Right lobe of liver (tissue), 6 donors: ENCODE results near the gene RDH12. TPM values are rescaled to one million over a fixed set of nuclear protein-coding genes. Genes with fewer than 3 reads are reported as not detected.

Experiments used
- ATAC-seq, 4 donors: fragments of 200-7000 bp; cut with Tn5 transposase; one replicate each; pipeline ENCODE4 v1.9.1; 2020; ENCODE audit warnings: mild to moderate bottlenecking in 4 of 4, moderate library complexity in 4 of 4
- DNase-seq, 3 donors: peaks; one replicate each; pipeline ENCODE4 v3.0.0-alpha.2; 2020
- H3K27ac ChIP-seq, 3 donors: fragments of 200-600 bp; one replicate each; pipeline ENCODE4 v1.8.0; 2022
- H3K27me3 ChIP-seq, 2 donors: fragments of 200-600 bp; one replicate each; pipeline ENCODE4 v1.8.0; 2022
- H3K36me3 ChIP-seq, 4 donors: fragments of 200-600 bp; sonication (generic) in 1 of 4; one replicate each; pipeline versions ENCODE4 v1.5.1 to v1.8.0; 2017 to 2022; ENCODE audit warnings: control low read depth in 1 of 4
- H3K4me1 ChIP-seq, 4 donors: fragments of 200-600 bp; sonication (generic) in 1 of 4; one replicate each; pipeline versions ENCODE4 v1.5.1 to v1.8.0; 2017 to 2022; ENCODE audit warnings: control low read depth in 1 of 4
- H3K4me3 ChIP-seq, 3 donors: fragments of 200-600 bp; one replicate each; pipeline ENCODE4 v1.8.0; 2022
- H3K9me3 ChIP-seq, 4 donors: fragments of 200-600 bp; sonication (generic) in 1 of 4; one replicate each; pipeline versions ENCODE4 v1.5.1 to v1.8.0; 2017 to 2022; ENCODE audit warnings: control low read depth in 1 of 4
- CTCF ChIP-seq, 4 donors: fragments of 200-600 bp in 3 of 4; fragments of 450-650 bp in 1 of 4; IDR thresholded peaks; one replicate each; pipeline versions ENCODE4 v1.5.1 to v1.8.0; 2016 to 2022; ENCODE audit warnings: antibody characterized with exemption in 4 of 4, mild to moderate bottlenecking in 2 of 4
- POLR2A ChIP-seq: fragments of 450-650 bp; IDR thresholded peaks from one replicate; pipeline ENCODE4 v1.6.1; 2017; ENCODE audit warnings: antibody characterized with exemption, mild to moderate bottlenecking
- WGBS: methylation state at CpG from one replicate; pipeline ENCODE4 v1.1.6; 2018; ENCODE audit warnings: low coverage, low lambda C conversion rate; ENCODE audit not compliant: insufficient coverage; ENCODE audit errors: missing lambda C conversion rate; 5-methylcytosine and 5-hydroxymethylcytosine counted together
- intact Hi-C, 2 donors: fragments of 100-400 bp; cut with DNase I; formaldehyde crosslinking; loops; one replicate each; pipeline versions ENCODE4 v1.11.2 to v1.14.1; 2022
- total RNA-seq, 6 experiments: library from RNA; depleted of rRNA in 2 of 6; stranded (reverse); fragments of >200 nt in 2 of 6; fragmentation: NEBNext Ultra II Directional in 3 of 6; extraction: Animal tissue kit (Norgen Biotek cat#: 25700) in 3 of 6; gene quantifications; one replicate each; pipeline versions ENCODE4 v1.1.0 to v1.2.4, GENCODE V29; 2016 to 2023
- donor health status: DM: no; HTN: yes; CAD: no.
- donor health status: DM: no; HTN: no; CAD: no.
- donor health status: DM: no; HTN: no; CAD: no.
- donor health status: DM: no; HTN: yes; CAD: no.
- donor health status: DM: no; HTN: yes; CAD: no.

Gene RDH12
- total RNA-seq, 6 experiments from 2014 or later: 0.22 to 2.4 (median 1.2) TPM

DNA sequence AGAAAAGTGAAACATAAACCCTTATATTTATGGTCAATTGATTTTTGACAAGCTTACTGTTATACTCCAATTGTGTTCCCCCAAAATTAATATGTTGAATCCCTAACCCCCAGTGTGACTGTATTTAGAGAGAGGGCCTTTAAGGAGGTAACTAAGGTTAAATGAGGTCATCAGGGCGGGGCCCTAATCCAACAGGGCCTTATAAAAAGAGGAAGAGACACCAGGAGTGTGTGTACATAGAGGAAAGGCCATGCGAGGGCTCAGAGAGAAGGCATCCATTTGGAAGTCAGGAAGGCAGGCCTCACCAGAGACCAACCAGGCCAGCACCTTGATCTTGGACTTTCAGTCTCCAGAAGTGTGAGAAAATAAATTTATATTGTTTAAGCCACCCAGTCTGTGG lies 20.7 kb upstream of the RDH12 start:
- Histone ChIP-seq H3K36me3 (peaks cover 0 to 35% (median 0%) of the 10 kb centered on the region in 4 donors), H3K4me1 (no peaks in the 10 kb centered on the region), H3K27ac (no peak overlapping the region), H3K4me3 (no peak overlapping the region), H3K9me3 (no peaks in the 10 kb centered on the region), H3K27me3 (no peaks in the 10 kb centered on the region)
- intact Hi-C loops: no loop called here
- TF ChIP-seq POLR2A (no peak), CTCF (IDR thresholded peaks at IDR 0.05) (no peak)
- ATAC-seq: peak; percentile 26 to 55 (median 46)
- no peak for DNase-seq
- 77% methylated on average over 2 of the region's 2 CpGs for WGBS

DNA sequence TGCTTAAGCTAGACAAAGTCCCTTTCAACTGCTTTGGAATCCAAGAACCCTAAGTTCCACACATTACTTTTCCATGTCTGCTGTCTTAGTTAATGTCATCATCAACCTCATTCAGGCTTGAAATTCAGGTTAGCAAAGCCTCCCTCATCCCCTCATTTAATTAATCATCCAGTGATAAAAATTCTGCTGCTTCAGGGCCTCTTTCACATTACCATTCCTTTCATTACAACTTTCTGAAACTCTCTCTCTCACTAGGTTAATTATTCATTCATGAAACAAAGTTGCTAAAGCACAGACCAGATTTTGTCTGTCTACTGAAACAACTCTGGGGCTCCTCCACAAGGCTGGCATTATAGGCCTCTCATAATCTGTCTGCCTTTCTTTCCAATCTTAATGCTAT lies 17.8 kb upstream of the RDH12 start:
- no peak for TF ChIP-seq CTCF (IDR thresholded peaks at IDR 0.05)
- no peak for TF ChIP-seq POLR2A
- Histone ChIP-seq H3K4me3 (no peak overlapping the region), H3K27me3 (no peaks in the 10 kb centered on the region), H3K27ac (no peak overlapping the region), H3K36me3 (peaks cover under 1 to 42% (median 3%) of the 10 kb centered on the region in 4 donors), H3K9me3 (no peaks in the 10 kb centered on the region), H3K4me1 (no peaks in the 10 kb centered on the region)
- peak in 1 of 4 donors; percentile 25 for ATAC-seq
- no peak for DNase-seq
- intact Hi-C loops: no loop called here

GRCh38 chr14:67690011-67690410 lies 11.7 kb upstream of the RDH12 start:
- intact Hi-C loops: no loop called here
- no peak overlapping the region for H3K27ac ChIP-seq
- ATAC-seq: no peak
- no peaks in the 10 kb centered on the region for H3K9me3 ChIP-seq
- H3K4me1 ChIP-seq: no peaks in the 10 kb centered on the region
- no peak overlapping the region for H3K4me3 ChIP-seq
- peaks cover 11 to 55% (median 24%) of the 10 kb centered on the region in 4 donors for H3K36me3 ChIP-seq
- no peaks in the 10 kb centered on the region for H3K27me3 ChIP-seq
- 83% methylated on average over 2 of the region's 4 CpGs for WGBS
- TF ChIP-seq CTCF (IDR thresholded peaks at IDR 0.05): no peak
- no peak for TF ChIP-seq POLR2A
- DNase-seq: no peak

DNA sequence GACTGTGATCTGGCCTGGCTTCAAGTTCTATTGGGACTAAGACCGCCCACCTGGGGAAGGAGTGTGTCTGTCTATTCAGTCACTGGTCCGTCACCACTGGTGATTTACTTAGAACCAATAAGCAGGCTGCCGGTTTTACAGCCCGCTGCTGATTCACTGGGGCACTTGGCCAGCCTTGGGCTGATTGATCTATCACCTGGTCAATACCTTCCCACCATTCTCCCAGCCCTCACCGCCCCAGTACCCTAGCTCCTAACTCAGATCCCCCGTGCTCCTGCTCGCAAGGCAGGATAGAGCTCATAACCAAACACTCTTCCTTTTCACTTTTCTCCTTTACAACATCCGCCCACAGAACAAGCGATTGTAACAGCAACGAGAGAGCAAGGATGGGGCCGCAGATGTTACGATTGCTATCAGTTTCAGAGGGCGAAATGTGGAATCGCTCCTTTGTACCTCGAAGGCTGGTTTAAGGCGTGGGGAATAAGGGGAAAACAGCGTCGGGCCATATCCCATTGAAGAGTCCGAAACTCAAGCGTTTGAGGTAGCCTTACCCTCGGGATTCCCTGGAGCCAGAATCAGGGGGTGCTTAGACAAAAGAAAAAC lies 6.8 kb upstream of the RDH12 start:
- Histone ChIP-seq H3K27ac (peak overlapping the region; percentile 68 to 91 (median 81)), H3K36me3 (peaks cover 0 to 23% (median 14%) of the 10 kb centered on the region in 4 donors), H3K9me3 (no peaks in the 10 kb centered on the region), H3K4me1 (peaks cover 0 to 6% (median 0%) of the 10 kb centered on the region in 4 donors), H3K27me3 (no peaks in the 10 kb centered on the region), H3K4me3 (peak overlapping the region; percentile 68 to 80 (median 79))
- intact Hi-C loops: no loop called here
- TF ChIP-seq POLR2A: peak; percentile 58
- TF ChIP-seq CTCF (IDR thresholded peaks at IDR 0.05): no peak
- ATAC-seq (peak; percentile 90 to 95 (median 90)), DNase-seq (peak; percentile 89 to 93 (median 92))
- 0% methylated on average over 21 of the region's 21 CpGs for WGBS
